Vagina (tissue), 2 donors: ENCODE data around the gene TUG1. TPM values are rescaled to one million over a fixed set of nuclear protein-coding genes. Genes with fewer than 3 reads are reported as not detected.

Source experiments
- DNase-seq, 2 donors: peaks; one replicate each; pipeline ENCODE4 v3.0.0-alpha.2; 2017; ENCODE audit errors: extremely low spot score in 2 of 2
- H3K27ac ChIP-seq: fragments of 200-600 bp; sonication (generic); one replicate; pipeline ENCODE4 v1.5.1; 2019
- H3K27me3 ChIP-seq: fragments of 200-600 bp; sonication (generic); one replicate; pipeline ENCODE4 v1.5.1; 2019
- H3K36me3 ChIP-seq, 2 donors: fragments of 200-600 bp; sonication (generic); one replicate each; pipeline ENCODE4 v1.5.1; 2017 to 2019
- H3K4me1 ChIP-seq: fragments of 200-600 bp; sonication (generic); one replicate; pipeline ENCODE4 v1.5.1; 2019
- H3K4me3 ChIP-seq, 2 donors: fragments of 200-600 bp; sonication (generic); 1 replicate in 1 of 2; 2 replicates in 1 of 2; pipeline ENCODE4 v1.5.1; 2016 to 2019
- H3K9me3 ChIP-seq: fragments of 200-600 bp; sonication (generic); one replicate; pipeline ENCODE4 v1.5.1; 2019
- CTCF ChIP-seq, 3 experiments: fragments of 450-650 bp in 2 of 3; fragments of 200-600 bp in 1 of 3; sonication (generic) in 1 of 3; IDR thresholded peaks; one replicate each; pipeline ENCODE4 v1.5.1; 2017 to 2019; ENCODE audit warnings: antibody characterized with exemption in 3 of 3, mild to moderate bottlenecking in 2 of 3, moderate library complexity in 2 of 3
- POLR2A ChIP-seq, 2 donors: fragments of 450-650 bp; IDR thresholded peaks; one replicate each; pipeline ENCODE4 v1.6.1; 2017; ENCODE audit warnings: antibody characterized with exemption in 2 of 2, mild to moderate bottlenecking in 2 of 2, moderate library complexity in 2 of 2
- POLR2AphosphoS5 ChIP-seq, 2 donors: sonication (generic); formaldehyde crosslinking; IDR thresholded peaks; one replicate each; pipeline ENCODE4 v1.9.0; 2017; ENCODE audit warnings: antibody characterized with exemption in 2 of 2, mild to moderate bottlenecking in 2 of 2, low read depth in 1 of 2; ENCODE audit not compliant: insufficient read depth in 1 of 2
- intact Hi-C: fragments of 100-400 bp; cut with DNase I; formaldehyde crosslinking; loops from one replicate; pipeline ENCODE4 v1.15.1; 2023
- total RNA-seq: library from RNA; depleted of rRNA; stranded (reverse); fragments of >200 nt; gene quantifications from one replicate; pipeline ENCODE4 v1.2.3, GENCODE V29; 2016

TUG1 gene
- total RNA-seq, 1 donor from 2014 or later: 85.0 TPM

GRCh38 chr22:30946354-30946753 is 22.7 kb upstream of the TUG1 start:
- no peak for DNase-seq
- no peaks in the 10 kb centered on the region for H3K27me3 ChIP-seq
- H3K4me3 ChIP-seq: no peak overlapping the region
- H3K4me1 ChIP-seq: peaks cover 32% of the 10 kb centered on the region
- intact Hi-C loops: no loop called here
- TF ChIP-seq POLR2A (IDR thresholded peaks at IDR 0.05): no peak
- TF ChIP-seq CTCF (IDR thresholded peaks at IDR 0.05): no peak
- TF ChIP-seq POLR2AphosphoS5 (IDR thresholded peaks at IDR 0.05; ENCODE audit: insufficient read depth in 1 of 2, low read depth in 1 of 2): no peak
- H3K36me3 ChIP-seq: peaks cover 0 to 66% of the 10 kb centered on the region in 2 donors
- peak overlapping the region; percentile 64 for H3K27ac ChIP-seq
- no peaks in the 10 kb centered on the region for H3K9me3 ChIP-seq

- TF ChIP-seq CTCF (IDR thresholded peaks at IDR 0.05) (peak in 1 of 3 experiments; percentile 20), POLR2A (IDR thresholded peaks at IDR 0.05) (no peak), POLR2AphosphoS5 (IDR thresholded peaks at IDR 0.05; ENCODE audit: insufficient read depth in 1 of 2, low read depth in 1 of 2) (peak in 1 of 2 donors; percentile 85)
- H3K4me3 ChIP-seq: no peak overlapping the region
- no peaks in the 10 kb centered on the region for H3K27me3 ChIP-seq
- intact Hi-C loops: no loop called here
- H3K36me3 ChIP-seq: peaks cover 0 to 56% of the 10 kb centered on the region in 2 donors
- peaks cover 32% of the 10 kb centered on the region for H3K4me1 ChIP-seq
- H3K27ac ChIP-seq: peak overlapping the region; percentile 64
- DNase-seq: no peak
- H3K9me3 ChIP-seq: no peaks in the 10 kb centered on the region
Observed at GRCh38 chr22:30947173-30947815, 21.8 kb upstream of the TUG1 start.

- TF ChIP-seq POLR2AphosphoS5 (IDR thresholded peaks at IDR 0.05; ENCODE audit: insufficient read depth in 1 of 2, low read depth in 1 of 2) (peak in 1 of 2 donors; percentile 74), POLR2A (IDR thresholded peaks at IDR 0.05) (no peak), CTCF (IDR thresholded peaks at IDR 0.05) (peak in 1 of 3 experiments; percentile 67)
- no peak for DNase-seq
Observed at GRCh38 chr22:30947816-30948454, 21.1 kb upstream of the TUG1 start.

GRCh38 chr22:30948930-30949342 is 20.1 kb upstream of the TUG1 start:
- intact Hi-C loops: loop anchor here (2.0 kb wide), 1 partner anchor 136 kb away; no protein-coding TSS in a partner anchor
- H3K27ac ChIP-seq: no peak overlapping the region
- peaks cover 32% of the 10 kb centered on the region for H3K4me1 ChIP-seq
- peaks cover 0 to 47% of the 10 kb centered on the region in 2 donors for H3K36me3 ChIP-seq
- no peak for DNase-seq
- TF ChIP-seq POLR2A (IDR thresholded peaks at IDR 0.05): no peak
- no peak for TF ChIP-seq POLR2AphosphoS5 (IDR thresholded peaks at IDR 0.05; ENCODE audit: insufficient read depth in 1 of 2, low read depth in 1 of 2)
- no peak for TF ChIP-seq CTCF (IDR thresholded peaks at IDR 0.05)
- no peaks in the 10 kb centered on the region for H3K27me3 ChIP-seq
- H3K4me3 ChIP-seq: no peak overlapping the region
- H3K9me3 ChIP-seq: no peaks in the 10 kb centered on the region

More at GRCh38 chr22:30947816-30948454, 21.1 kb upstream of the TUG1 start:
- Histone ChIP-seq H3K9me3 (no peaks in the 10 kb centered on the region), H3K4me3 (no peak overlapping the region), H3K27me3 (no peaks in the 10 kb centered on the region), H3K4me1 (peaks cover 32% of the 10 kb centered on the region), H3K27ac (peak overlapping the region; percentile 64), H3K36me3 (peaks cover 0 to 50% of the 10 kb centered on the region in 2 donors)
- intact Hi-C loops: loop anchor here (2.0 kb wide), 1 partner anchor 137 kb away; no protein-coding TSS in a partner anchor
